ENCODE measurements around the gene FGF6.
A peak's percentile ranks its signal among the peaks of the same experiment; 100 is the strongest.

FGF6 gene

DNA sequence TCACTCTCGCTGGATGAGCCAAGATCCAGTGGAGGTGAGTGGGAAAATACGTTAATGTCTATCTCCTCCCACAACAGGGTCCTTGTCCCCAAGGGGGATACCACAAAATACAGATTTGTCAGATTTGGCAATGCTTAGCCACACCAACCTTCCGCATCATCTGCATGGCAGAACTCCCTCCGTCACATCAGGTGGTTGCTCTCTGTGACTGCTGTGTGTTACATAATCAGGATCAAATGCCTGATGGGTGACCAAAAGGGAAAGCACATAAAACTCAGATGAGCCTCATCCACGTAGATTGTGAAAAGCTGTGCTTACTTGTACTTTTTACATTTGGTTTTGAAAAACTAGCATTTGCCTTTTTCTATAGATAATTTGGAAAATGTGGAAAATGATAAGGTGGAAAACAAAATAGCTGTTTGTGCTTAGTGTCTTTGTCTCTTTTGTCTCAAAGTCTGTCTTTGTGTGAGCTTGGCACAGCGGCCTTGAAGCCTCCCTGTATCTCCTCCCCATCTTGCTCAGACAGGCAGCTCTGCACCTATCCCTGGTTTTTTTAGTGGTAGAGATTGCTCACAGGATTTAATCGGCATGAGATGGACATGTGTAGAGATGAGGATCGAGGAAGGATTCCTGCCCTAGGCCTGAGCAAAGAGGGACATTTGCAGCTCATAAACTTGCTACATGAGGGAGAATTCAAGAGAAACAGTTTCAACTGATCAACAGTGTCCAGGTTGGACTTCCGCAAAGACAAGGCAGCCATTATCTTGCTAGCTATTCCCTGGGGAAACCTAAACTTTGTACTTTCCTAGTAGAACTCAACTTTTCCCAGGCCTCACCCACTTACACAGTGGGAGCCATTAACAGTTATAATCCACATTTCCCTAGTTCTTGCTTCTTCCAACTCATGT, 3.6 kb upstream of the FGF6 start:
- no peak overlapping the region for H3K4me3 ChIP-seq (replicated peaks; ENCODE audit: insufficient read depth, low read length)
- TF ChIP-seq GABPA (IDR thresholded peaks at IDR 0.05; ENCODE audit: low read depth) = no peak
- TF ChIP-seq SPI1 (IDR thresholded peaks at IDR 0.05; ENCODE audit: borderline replicate concordance, low read depth) = no peak
- TF ChIP-seq, protein P1, sequence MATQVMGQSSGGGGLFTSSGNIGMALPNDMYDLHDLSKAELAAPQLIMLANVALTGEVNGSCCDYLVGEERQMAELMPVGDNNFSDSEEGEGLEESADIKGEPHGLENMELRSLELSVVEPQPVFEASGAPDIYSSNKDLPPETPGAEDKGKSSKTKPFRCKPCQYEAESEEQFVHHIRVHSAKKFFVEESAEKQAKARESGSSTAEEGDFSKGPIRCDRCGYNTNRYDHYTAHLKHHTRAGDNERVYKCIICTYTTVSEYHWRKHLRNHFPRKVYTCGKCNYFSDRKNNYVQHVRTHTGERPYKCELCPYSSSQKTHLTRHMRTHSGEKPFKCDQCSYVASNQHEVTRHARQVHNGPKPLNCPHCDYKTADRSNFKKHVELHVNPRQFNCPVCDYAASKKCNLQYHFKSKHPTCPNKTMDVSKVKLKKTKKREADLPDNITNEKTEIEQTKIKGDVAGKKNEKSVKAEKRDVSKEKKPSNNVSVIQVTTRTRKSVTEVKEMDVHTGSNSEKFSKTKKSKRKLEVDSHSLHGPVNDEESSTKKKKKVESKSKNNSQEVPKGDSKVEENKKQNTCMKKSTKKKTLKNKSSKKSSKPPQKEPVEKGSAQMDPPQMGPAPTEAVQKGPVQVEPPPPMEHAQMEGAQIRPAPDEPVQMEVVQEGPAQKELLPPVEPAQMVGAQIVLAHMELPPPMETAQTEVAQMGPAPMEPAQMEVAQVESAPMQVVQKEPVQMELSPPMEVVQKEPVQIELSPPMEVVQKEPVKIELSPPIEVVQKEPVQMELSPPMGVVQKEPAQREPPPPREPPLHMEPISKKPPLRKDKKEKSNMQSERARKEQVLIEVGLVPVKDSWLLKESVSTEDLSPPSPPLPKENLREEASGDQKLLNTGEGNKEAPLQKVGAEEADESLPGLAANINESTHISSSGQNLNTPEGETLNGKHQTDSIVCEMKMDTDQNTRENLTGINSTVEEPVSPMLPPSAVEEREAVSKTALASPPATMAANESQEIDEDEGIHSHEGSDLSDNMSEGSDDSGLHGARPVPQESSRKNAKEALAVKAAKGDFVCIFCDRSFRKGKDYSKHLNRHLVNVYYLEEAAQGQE (IDR thresholded peaks at IDR 0.05; ENCODE audit: insufficient replicate concordance, low read depth) = no peak
- TF ChIP-seq, protein P2, sequence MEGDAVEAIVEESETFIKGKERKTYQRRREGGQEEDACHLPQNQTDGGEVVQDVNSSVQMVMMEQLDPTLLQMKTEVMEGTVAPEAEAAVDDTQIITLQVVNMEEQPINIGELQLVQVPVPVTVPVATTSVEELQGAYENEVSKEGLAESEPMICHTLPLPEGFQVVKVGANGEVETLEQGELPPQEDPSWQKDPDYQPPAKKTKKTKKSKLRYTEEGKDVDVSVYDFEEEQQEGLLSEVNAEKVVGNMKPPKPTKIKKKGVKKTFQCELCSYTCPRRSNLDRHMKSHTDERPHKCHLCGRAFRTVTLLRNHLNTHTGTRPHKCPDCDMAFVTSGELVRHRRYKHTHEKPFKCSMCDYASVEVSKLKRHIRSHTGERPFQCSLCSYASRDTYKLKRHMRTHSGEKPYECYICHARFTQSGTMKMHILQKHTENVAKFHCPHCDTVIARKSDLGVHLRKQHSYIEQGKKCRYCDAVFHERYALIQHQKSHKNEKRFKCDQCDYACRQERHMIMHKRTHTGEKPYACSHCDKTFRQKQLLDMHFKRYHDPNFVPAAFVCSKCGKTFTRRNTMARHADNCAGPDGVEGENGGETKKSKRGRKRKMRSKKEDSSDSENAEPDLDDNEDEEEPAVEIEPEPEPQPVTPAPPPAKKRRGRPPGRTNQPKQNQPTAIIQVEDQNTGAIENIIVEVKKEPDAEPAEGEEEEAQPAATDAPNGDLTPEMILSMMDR (IDR thresholded peaks at IDR 0.05; ENCODE audit: insufficient read depth, low read length) = no peak
- TF ChIP-seq POLR2AphosphoS5 (IDR thresholded peaks at IDR 0.05; ENCODE audit: low read depth) = no peak
- no peaks in the 10 kb centered on the region for H3K27me3 ChIP-seq (ENCODE audit: insufficient read depth, poor library complexity, severe bottlenecking)
- DNase-seq (ENCODE audit: low read depth in 1 of 2, low spot score in 1 of 2) = no peak
- H3K27ac ChIP-seq (replicated peaks) = no peak overlapping the region

DNA sequence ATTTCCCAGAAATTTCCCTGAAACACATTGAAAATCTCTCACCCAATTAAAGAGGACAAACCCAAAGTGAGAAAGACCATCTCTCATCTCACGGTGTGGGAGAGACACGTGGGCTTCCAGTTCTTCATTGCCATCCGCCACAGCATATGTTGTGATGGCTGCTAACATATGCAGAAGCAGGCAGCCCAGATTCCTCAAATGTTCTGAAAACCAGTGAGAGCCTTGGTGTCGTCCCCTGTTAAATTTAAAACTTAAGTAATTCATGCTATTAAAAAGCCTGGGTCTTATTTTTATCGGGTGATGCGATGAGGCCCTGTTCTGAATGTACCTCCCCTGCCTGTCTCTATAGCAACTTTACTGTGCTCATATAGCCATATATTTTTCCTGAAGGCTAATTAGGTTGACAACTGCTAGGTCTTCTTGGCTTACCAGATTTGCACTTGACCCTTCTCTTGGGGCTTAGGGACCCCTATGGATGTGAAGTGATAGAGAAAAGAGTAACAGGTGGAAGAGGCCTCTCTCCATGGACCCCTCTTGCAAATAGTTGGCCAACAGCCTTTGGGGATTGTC, 2.8 kb upstream of the FGF6 start:
- Histone ChIP-seq H3K4me3 (replicated peaks; ENCODE audit: insufficient read depth, low read length) (no peak overlapping the region), H3K27ac (replicated peaks) (no peak overlapping the region), H3K27me3 (ENCODE audit: insufficient read depth, poor library complexity, severe bottlenecking) (no peaks in the 10 kb centered on the region)
- no peak for TF ChIP-seq POLR2AphosphoS5 (IDR thresholded peaks at IDR 0.05; ENCODE audit: low read depth)
- TF ChIP-seq, protein P1 (IDR thresholded peaks at IDR 0.05; ENCODE audit: insufficient replicate concordance, low read depth) = no peak
- no peak for TF ChIP-seq GABPA (IDR thresholded peaks at IDR 0.05; ENCODE audit: low read depth)
- TF ChIP-seq SPI1 (IDR thresholded peaks at IDR 0.05; ENCODE audit: borderline replicate concordance, low read depth) = no peak
- TF ChIP-seq, protein P2 (IDR thresholded peaks at IDR 0.05; ENCODE audit: insufficient read depth, low read length) = no peak
- no peak for DNase-seq (ENCODE audit: low read depth in 1 of 2, low spot score in 1 of 2)

GRCh38 chr12:4447151-4447550, 1.5 kb upstream of the FGF6 start:
- no peak for DNase-seq (ENCODE audit: low read depth in 1 of 2, low spot score in 1 of 2)
- Histone ChIP-seq H3K27ac (replicated peaks) (no peak overlapping the region), H3K4me3 (replicated peaks; ENCODE audit: insufficient read depth, low read length) (no peak overlapping the region), H3K27me3 (ENCODE audit: insufficient read depth, poor library complexity, severe bottlenecking) (no peaks in the 10 kb centered on the region)
- TF ChIP-seq SPI1 (IDR thresholded peaks at IDR 0.05; ENCODE audit: borderline replicate concordance, low read depth) = 0 out of 2 replicates have a peak, but pooled peaks have one; percentile 8
- TF ChIP-seq, protein P1 (IDR thresholded peaks at IDR 0.05; ENCODE audit: insufficient replicate concordance, low read depth) = no peak
- TF ChIP-seq, protein P2 (IDR thresholded peaks at IDR 0.05; ENCODE audit: insufficient read depth, low read length) = no peak
- TF ChIP-seq GABPA (IDR thresholded peaks at IDR 0.05; ENCODE audit: low read depth) = no peak
